Stimulated activated CD4-positive, alpha-beta T cell treated with anti-CD3 and anti-CD28 coated beads, Interleukin-1b, Interleukin-23, amount 100 ng/mL, for 4 hours (primary cell): ENCODE data around the gene SOSTDC1.
"Not testable (repeated sequence)": the region's sequence is repeated elsewhere in the genome, so short reads cannot be mapped to it uniquely, and the experiment has no call there.

ENCODE experiments used
- DNase-seq, 2 donors: peaks; one replicate each; pipeline ENCODE4 v3.0.0-alpha.2; 2020; ENCODE audit warnings: low read depth in 2 of 2

Gene SOSTDC1

GRCh38 chr7:16465469-16466361 is at the start of gene SOSTDC1:
Gene SOSTDC1 (minus strand): TSS chr7:16465738. CDS start chr7:16465668, 70 bp downstream.
- DNase-seq = no peak

DNA sequence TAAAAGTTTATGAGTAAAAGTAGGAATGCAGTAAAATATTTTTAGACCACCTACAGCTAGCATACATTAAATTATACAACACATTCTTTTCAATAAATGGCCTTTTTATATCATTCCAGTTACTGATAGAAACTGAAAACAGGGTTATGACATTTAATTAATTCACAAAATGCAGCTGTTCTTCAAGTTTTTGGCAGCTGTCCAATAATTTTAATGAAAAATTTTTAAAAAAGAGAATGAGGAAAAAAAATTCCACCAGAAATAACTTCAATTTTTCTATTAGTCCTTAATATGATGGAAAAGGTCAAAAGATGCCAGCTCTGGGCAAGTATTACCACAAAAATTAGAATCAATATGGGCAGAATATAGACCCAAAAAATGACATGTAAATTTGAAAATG is 49.2 kb upstream of the SOSTDC1 start:
- DNase-seq = no peak

DNA sequence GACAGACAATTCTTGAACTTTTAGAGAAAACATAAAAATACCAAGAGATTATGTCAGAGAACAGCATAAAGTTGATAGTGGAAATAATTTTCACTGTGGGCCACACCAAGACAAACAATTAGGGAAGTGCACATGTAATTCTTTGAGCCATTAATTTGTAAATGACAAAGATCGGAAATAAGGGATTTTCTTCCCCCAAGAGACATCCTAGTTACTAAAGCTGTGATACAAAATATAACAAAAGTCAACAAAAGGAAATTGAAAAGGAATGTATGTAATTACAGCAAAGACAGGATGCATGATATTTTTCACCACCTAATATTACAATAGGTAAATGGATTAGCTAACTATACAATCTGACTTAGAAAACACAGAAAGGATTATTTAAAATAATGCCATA is 48.7 kb upstream of the SOSTDC1 start:
- DNase-seq = no peak

GRCh38 chr7:16512097-16512496 is 46.6 kb upstream of the SOSTDC1 start:
- DNase-seq = no peak

DNA sequence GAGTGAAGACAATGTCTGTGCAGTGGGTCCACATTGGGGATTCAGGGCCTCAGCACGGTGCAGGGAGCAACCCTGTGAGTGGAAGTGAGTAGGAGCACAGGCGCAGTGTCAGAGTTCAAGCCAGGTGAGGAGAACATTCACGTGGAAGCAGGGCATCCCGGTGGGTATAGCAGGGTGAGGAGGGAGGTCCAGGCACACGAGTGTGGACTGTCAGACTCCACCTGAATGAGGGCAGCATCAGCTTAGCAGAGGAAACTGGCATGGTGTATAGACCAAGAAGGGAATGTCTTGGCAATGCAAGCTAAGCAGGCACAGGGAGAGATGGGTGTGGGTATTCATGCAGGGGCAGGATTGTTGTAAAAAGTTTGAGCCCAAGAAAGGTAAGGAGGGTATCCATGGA is 45.8 kb upstream of the SOSTDC1 start:
- no peak for DNase-seq

DNA sequence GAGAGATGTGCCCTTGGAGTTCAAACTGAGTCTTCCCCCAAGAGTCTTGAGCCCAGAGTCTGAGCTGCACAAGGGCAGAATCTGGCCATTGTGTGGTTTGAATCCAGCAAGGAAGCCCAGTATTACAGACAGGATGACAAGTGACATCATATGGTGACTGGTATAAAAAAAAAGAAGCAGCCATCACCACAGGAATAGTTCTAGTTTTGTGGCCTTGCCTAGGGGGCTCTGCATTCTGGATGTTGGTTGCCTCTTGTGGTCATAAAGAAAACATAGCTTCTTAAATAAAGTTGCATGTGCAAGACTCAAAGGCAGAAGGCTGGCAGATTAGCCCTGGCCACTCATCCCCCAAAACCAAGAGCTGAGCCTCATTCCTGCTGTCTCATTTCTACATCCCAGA is 44.3 kb upstream of the SOSTDC1 start:
- DNase-seq = no peak

DNA sequence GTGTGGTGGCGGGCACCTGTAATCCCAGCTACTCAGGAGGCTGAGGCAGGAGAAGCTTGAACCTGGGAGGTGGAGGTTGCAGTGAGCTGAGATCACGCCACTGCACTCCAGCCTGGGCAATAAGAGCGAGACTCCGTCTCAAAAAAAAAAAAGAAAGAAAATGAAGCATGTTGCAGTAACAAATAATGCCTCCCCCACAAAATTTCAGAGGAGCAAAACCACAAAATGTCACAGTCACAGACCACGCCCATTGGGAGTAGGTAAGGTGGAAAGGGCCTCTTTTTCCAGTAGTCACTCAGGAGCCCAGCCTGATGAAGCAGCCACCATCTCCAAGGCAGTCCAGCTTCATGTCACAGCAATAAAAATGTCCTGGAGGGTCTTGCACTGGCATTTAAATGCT is 40.9 kb upstream of the SOSTDC1 start:
- not testable (repeated sequence) for DNase-seq

DNA sequence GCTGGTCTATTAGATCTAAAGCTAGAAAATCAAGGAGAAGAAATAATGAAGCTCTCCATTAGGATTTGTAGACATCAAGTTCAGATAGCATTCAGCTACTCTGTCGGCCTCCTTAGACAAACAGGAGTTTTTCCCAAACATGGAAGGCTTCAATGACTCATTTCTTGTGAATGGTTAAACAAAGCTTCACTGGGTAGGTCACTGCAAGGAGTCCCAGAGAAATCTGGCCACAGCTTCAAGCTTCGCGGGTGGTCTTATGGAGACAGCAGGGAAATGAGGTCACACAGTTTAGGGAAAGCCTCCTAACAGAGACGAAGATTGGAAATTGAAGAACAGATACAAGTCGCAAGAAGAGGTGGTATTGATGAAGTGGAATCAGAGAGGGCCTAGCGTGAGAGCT is 38.5 kb upstream of the SOSTDC1 start:
- no peak for DNase-seq

DNA sequence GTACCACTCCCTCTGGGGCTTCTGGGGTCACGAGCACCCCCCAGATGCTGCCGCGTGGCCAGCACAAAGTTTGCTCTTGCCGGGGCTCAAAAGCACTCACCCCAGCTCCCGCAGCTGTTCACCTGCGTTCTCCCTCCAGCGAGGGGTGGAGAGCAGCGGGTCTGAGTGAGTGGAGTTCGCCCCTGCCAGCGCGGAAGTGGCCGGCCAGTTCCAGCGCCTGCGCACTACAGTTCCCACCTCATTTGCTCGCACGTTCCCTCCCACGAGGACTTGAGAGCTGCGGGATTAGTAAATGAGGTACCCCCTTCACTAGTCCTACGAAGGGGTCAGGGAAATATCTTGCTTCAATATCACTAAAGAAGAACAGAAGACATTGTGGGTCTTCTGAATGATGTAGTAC is 36.8 kb upstream of the SOSTDC1 start:
- no peak for DNase-seq

DNA sequence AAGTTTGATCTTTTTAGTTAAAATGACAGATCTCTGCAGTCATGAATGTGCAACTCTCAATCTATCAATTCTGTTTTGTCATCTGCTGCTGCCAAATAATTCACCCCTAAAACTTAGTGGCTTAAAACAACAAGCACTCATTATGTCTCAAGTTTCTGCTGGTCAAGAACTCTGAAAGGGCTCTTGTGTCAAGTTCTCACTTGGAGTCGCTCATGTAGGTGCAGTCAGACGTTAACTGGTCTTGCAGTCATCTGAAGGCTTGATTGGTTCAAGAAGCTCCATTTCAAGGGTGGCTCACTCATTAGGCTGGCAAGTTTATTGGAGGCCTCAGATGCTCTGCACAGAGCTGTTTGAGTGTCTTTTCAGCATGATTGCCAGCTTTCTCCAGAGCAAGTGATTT is 32.6 kb upstream of the SOSTDC1 start:
- DNase-seq = no peak

GRCh38 chr7:16494955-16495719 is 29.6 kb upstream of the SOSTDC1 start:
- DNase-seq = no peak

DNA sequence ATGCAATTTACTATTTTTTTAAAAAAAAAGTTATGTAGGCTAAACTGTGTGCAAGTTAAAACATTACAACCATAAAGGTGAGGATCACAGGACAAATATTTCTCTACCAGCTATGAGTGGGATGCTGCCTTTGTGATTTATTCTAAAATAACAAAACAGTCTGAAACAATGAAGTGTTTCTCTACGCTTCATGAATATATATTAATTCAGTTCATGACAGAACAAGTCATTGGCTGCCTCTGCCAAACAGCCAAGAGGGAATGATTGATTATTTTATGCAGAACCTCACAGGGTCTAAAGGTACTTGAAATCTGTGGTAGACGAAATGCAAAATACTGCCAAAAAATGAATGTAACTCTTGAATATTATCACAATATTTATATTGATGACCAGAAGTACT is 29.0 kb upstream of the SOSTDC1 start:
- no peak for DNase-seq

GRCh38 chr7:16493266-16493665 is 27.7 kb upstream of the SOSTDC1 start:
- no peak for DNase-seq

- DNase-seq = no peak
These were observed 27.1 kb upstream of the SOSTDC1 start for GRCh38 chr7:16492513-16493062.

DNA sequence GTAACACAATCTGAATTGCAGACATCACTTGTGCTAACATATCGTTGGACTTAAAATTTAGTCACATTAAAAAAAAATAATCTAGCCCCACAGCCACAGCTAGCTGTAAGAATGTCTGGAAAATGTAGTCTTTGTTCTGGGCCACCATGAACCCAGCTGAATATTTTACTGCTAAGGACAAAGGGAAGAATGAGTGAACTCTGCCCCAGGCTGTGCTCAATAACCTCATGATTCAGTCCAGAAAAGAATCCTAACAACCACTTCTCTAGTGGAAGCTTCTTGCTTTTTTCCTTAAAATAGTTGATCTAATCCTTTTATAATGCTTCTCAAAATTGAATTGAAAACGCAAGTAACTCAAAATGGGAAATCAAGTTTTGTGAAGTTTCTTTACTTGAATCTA is 25.6 kb upstream of the SOSTDC1 start:
- DNase-seq = no peak

GRCh38 chr7:16484453-16485158 is 19.1 kb upstream of the SOSTDC1 start:
- no peak for DNase-seq

DNA sequence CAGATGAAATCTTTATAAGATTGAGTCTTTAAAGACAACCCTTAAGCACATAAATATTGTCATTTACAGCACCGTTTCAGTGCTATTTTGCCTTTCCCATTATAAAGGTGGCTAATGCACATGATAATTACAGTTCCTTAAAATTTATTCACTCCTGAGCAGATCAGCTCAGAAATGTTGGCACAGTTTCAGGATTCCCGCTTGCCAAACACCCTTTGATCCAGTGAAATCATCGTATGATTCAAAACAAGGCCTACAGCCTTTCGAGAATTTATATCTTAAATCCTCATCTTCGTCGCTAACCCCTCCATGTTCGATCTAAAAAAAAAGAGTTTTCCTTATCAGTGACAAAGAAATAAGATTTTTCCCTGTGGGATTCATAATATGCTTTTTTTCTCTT is 14.1 kb upstream of the SOSTDC1 start:
- DNase-seq = no peak

DNA sequence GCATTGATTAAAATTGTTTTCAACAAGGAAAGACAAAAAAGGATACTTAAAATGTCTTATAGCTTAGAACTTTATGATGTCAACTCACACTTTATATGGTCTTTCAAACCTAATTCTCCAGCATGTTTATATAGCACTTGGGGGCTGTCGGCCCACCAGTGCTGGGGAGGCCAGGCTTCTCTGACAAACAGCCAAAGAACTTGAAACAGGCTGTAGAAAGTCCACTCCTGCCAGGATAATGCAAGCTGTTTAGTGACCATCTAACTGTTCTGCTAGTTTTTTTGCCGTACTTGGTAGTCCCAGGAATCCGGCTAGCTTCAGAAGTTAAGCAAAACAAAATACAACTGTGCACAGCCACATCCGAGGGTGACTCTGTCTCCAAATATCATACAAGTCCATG is 13.6 kb upstream of the SOSTDC1 start:
- no peak for DNase-seq

GRCh38 chr7:16471933-16472332 is 6.4 kb upstream of the SOSTDC1 start:
- no peak for DNase-seq

GRCh38 chr7:16463949-16464715 is 1.4 kb downstream of the SOSTDC1 start:
- no peak for DNase-seq

DNA sequence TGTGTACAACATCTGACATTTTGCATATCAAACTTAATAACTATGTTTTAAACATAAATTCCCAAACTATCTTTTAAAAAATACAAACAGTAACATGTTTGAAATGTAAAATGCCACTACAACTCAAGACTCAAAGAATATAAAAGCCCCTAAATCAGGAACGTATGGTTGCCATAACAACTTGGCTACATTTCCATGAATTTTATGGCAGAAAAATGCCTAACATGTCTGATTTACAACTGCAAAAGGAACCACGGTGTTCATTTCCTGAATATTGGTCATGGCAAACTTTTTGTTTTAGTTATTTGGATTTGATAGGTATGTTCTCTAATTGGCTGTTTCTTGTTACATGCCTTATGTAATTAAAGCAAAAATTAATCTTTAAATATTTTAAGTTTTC is 2.0 kb downstream of the SOSTDC1 start:
- DNase-seq = no peak
